Endothelial cell of umbilical vein (primary cell): ENCODE measurements around the gene TSFM. TPM values are rescaled to one million over a fixed set of nuclear protein-coding genes. Genes with fewer than 3 reads are reported as not detected.
A peak's percentile ranks its signal among the peaks of the same experiment; 100 is the strongest.

ENCODE experiments used
- BruUV-seq: library from RNA; stranded (reverse); fragments of 400-500 nt; replicated peaks from 2 replicates; lab custom pipeline; 2021; lab: Mats Ljungman, UMichigan
- CTCF ChIA-PET: fragments of 300-600, 350-600 bp; sonication (Branson Sonifier 250); formaldehyde crosslinking; loops from one replicate; lab custom pipeline; 2021; ENCODE audit warnings: antibody characterized with exemption, inconsistent platforms; lab: Charles Lee
- POLR2A ChIA-PET: fragments of 300-600, 350-600 bp; sonication (Branson Sonifier 250); formaldehyde crosslinking; loops from one replicate; lab custom pipeline; 2021; ENCODE audit warnings: antibody characterized with exemption, inconsistent platforms; lab: Charles Lee
- DNase-seq: peaks from one replicate; pipeline ENCODE4 v3.0.0-alpha.2; 2011; ENCODE audit warnings: low read depth, low spot score
- FAIRE-seq: peaks from 2 replicates; lab custom pipeline; 2011; peaks lifted over from hg19 to GRCh38; lab: Jason Lieb, UNC
- H2AFZ ChIP-seq: 2 replicates; pipeline ENCODE4 v1.6.0; 2012; ENCODE audit warnings: low read depth, low read length, control low read depth, inconsistent platforms
- H3K27ac ChIP-seq: 2 replicates; pipeline ENCODE4 v1.5.1; 2011; ENCODE audit warnings: low read depth, mild to moderate bottlenecking, control low read depth, low read length, moderate library complexity; ENCODE audit not compliant: insufficient read depth
- H3K27me3 ChIP-seq, 2 experiments: 2 replicates each; pipeline versions ENCODE4 v1.6.0 to v1.6.1; 2011; ENCODE audit warnings: low read length in 2 of 2, mixed read lengths in 1 of 2; ENCODE audit not compliant: control insufficient read depth in 2 of 2, insufficient read depth in 2 of 2
- H3K36me3 ChIP-seq, 2 experiments: 2 replicates in 1 of 2; 3 replicates in 1 of 2; pipeline ENCODE4 v1.5.1; 2011; ENCODE audit warnings: low read length in 2 of 2, mild to moderate bottlenecking in 1 of 2, moderate library complexity in 1 of 2; ENCODE audit not compliant: control insufficient read depth in 2 of 2, insufficient read depth in 2 of 2; ENCODE audit errors: extremely low read depth in 1 of 2
- H3K4me1 ChIP-seq: 3 replicates; pipeline ENCODE4 v1.5.1; 2011; ENCODE audit warnings: mild to moderate bottlenecking, low read length; ENCODE audit not compliant: control insufficient read depth, insufficient read depth; ENCODE audit errors: extremely low read depth
- H3K4me2 ChIP-seq: 2 replicates; pipeline ENCODE4 v1.6.1; 2011; ENCODE audit warnings: low read length, control low read depth, mixed read lengths; ENCODE audit not compliant: insufficient read depth
- H3K4me3 ChIP-seq, 3 experiments: fragments of 200-600 bp in 1 of 3; sonication (generic), shearing (Covaris generic) in 1 of 3; replicated peaks in 1 of 3; 2 replicates each; pipeline ENCODE4 v1.5.1; 2011 to 2016; ENCODE audit warnings: control low read depth in 3 of 3, low read length in 3 of 3, mild to moderate bottlenecking in 2 of 3, inconsistent platforms in 1 of 3, low read depth in 1 of 3, moderate library complexity in 1 of 3; ENCODE audit not compliant: insufficient read depth in 1 of 3
- H3K79me2 ChIP-seq: 2 replicates; pipeline ENCODE4 v1.6.0; 2012; ENCODE audit warnings: low read length, inconsistent platforms; ENCODE audit not compliant: control insufficient read depth, insufficient read depth
- H3K9ac ChIP-seq: replicated peaks from 2 replicates; pipeline ENCODE3; 2011; ENCODE audit warnings: low read length, control low read depth; ENCODE audit not compliant: insufficient read depth; ENCODE audit errors: extremely low read depth
- H3K9me1 ChIP-seq: replicated peaks from 3 replicates; pipeline ENCODE4 v1.6.0; 2011; ENCODE audit warnings: mild to moderate bottlenecking, low read length; ENCODE audit not compliant: control insufficient read depth, insufficient read depth; ENCODE audit errors: extremely low read depth
- H3K9me3 ChIP-seq: replicated peaks from 2 replicates; pipeline ENCODE4 v1.5.1; 2012; ENCODE audit warnings: low read length, inconsistent platforms; ENCODE audit not compliant: control insufficient read depth, insufficient read depth
- H4K20me1 ChIP-seq: replicated peaks from 2 replicates; pipeline ENCODE3; 2011; ENCODE audit warnings: mild to moderate bottlenecking, low read length; ENCODE audit not compliant: control insufficient read depth, insufficient read depth; ENCODE audit errors: extremely low read depth
- CTCF ChIP-seq, 2 donors: IDR thresholded peaks; 1 replicate in 1 of 2; 2 replicates in 1 of 2; pipeline ENCODE4 v1.5.1; 2011; ENCODE audit warnings: low read length in 2 of 2, mild to moderate bottlenecking in 2 of 2, moderate library complexity in 2 of 2, control low read depth in 1 of 2, inconsistent platforms in 1 of 2, low read depth in 1 of 2; ENCODE audit not compliant: insufficient read depth in 1 of 2; ENCODE audit errors: extremely low read depth in 1 of 2
- EZH2 ChIP-seq: IDR thresholded peaks from 2 replicates; pipeline ENCODE4 v1.6.1; 2012; ENCODE audit warnings: borderline replicate concordance, low read depth, mild to moderate bottlenecking, moderate library complexity, low read length, inconsistent platforms; ENCODE audit not compliant: severe bottlenecking
- FOS ChIP-seq: IDR thresholded peaks from 2 replicates; pipeline ENCODE4 v1.6.1; 2011; ENCODE audit warnings: mild to moderate bottlenecking, low read length, moderate library complexity, borderline replicate concordance; ENCODE audit not compliant: insufficient read depth
- GATA2 ChIP-seq: IDR thresholded peaks from 2 replicates; pipeline ENCODE4 v1.7.0; 2011; ENCODE audit warnings: low read depth, mild to moderate bottlenecking, moderate library complexity, mixed read lengths, low read length; ENCODE audit not compliant: insufficient read length, insufficient read depth
- JUN ChIP-seq: IDR thresholded peaks from 2 replicates; pipeline ENCODE4 v1.6.1; 2011; ENCODE audit warnings: borderline replicate concordance, low read depth; ENCODE audit not compliant: insufficient read length, insufficient read depth
- MAX ChIP-seq: IDR thresholded peaks from 2 replicates; pipeline ENCODE4 v1.6.1; 2011; ENCODE audit not compliant: insufficient read depth, insufficient read length
- MYC ChIP-seq: IDR thresholded peaks from one replicate; pipeline ENCODE4 v1.6.1; 2011; ENCODE audit warnings: mild to moderate bottlenecking, low read depth, low read length
- POLR2A ChIP-seq: IDR thresholded peaks from 2 replicates; pipeline ENCODE4 v1.6.1; 2012; ENCODE audit warnings: low read depth, mild to moderate bottlenecking, control low read depth, low read length
- POLR2AphosphoS5 ChIP-seq: IDR thresholded peaks from 2 replicates; pipeline ENCODE4 v1.6.1; 2012; ENCODE audit warnings: low read depth, mild to moderate bottlenecking, control low read depth, low read length, moderate library complexity; ENCODE audit not compliant: insufficient read depth
- dilution Hi-C: fragments of 300-500 bp; cut with MboI; formaldehyde crosslinking; loops from one replicate; pipeline ENCODE4 v1.15.0; 2019; ENCODE audit warnings: low sequenced_read_pairs; ENCODE audit not compliant: extremely low pct_ligation_motif_present
- intact Hi-C: fragments of 100-400 bp; cut with micrococcal nuclease; formaldehyde crosslinking; loops from one replicate; pipeline ENCODE4 v1.10.0; 2022
- polyA plus RNA-seq, 4 experiments: library from polyadenylated mRNA; depleted of rRNA in 3 of 4; stranded (reverse) in 3 of 4; unstranded in 1 of 4; fragments of >200 nt; gene quantifications; 2 replicates each; pipeline versions ENCODE4 v1.2.1 to v1.2.3, GENCODE V29; 2011 to 2012; ENCODE audit warnings: missing spikeins in 1 of 4
- total RNA-seq: library from RNA; stranded (reverse); gene quantifications from 2 replicates; pipeline ENCODE4 v1.2.3, GENCODE V29; 2021

The TSFM gene
- total and polyA plus RNA-seq, 2 donors (not counting 3 experiments of a cell fraction or from before 2014, with no cell fraction given) = 16.5 to 41.8 TPM

DNA sequence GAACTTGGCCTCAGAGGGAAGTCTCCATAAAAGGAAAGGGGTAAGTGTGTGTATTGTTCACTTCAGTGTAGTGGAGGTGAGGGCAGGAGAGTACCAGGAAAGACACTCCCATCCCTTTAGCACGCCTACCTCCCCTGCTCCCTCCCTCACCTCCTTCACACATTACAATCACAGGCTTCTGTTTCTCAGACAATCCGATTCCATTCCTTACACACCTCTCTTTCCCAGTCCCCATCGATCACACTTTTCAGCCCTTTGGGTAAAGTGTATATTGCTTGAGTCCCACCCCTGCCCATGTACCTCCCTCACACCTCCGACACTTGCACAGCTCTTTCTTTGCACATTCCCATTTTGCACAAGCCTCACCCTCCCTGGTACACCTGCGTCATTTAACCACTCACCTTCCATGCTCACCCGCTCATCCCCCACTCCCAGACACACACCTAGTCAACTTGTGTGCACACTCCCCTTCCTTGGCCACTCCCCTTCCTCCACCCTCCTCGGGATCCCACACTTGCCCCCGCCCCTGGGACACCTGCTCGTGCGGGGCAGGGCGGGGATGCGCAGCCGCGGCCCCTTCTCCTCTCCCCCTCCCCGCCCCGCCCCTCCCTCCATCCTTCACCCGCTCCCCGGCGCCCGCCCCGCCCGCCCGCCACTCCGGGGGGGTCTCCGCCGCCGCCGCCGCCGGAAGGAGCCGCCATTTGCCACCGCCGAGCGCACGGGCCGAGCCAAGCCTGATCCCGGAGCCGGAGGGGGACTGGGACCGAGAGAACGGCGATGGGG is 28.0 kb upstream of the TSFM start, which contains the start of gene MARCHF9:
TSS of gene MARCHF9 (plus strand) at position 693 of the 783 bp plus-strand sequence. CDS start 426 bp downstream, outside the sequence.
- no TSS peak for BruUV-seq
- peak within 1 kb of the TSS in 1 of 3 experiments; percentile 57 for H3K4me3 ChIP-seq
- H3K79me2 ChIP-seq = peaks cover 19% of the 10 kb centered on the region
- peaks cover 25 to 33% of the 10 kb centered on the region in 2 experiments for H3K27me3 ChIP-seq
- no peak within 1 kb of the TSS for H3K9ac ChIP-seq
- H3K36me3 ChIP-seq = peaks cover 0 to 8% of the 10 kb centered on the region in 2 experiments
- dilution Hi-C loops (no loop called here), intact Hi-C loops (no loop called here)
- no peak for DNase-seq
- H3K9me1 ChIP-seq = no peaks in the 10 kb centered on the region
- TF ChIP-seq MAX (no peak), GATA2 (no peak), MYC (no peak), FOS (no peak), CTCF (IDR thresholded peaks at IDR 0.05; ENCODE audit: extremely low read depth in 1 of 2, insufficient read depth in 1 of 2, low read depth in 1 of 2, low read length in 2 of 2) (no peak), POLR2AphosphoS5 (no peak), EZH2 (no peak), POLR2A (no peak), JUN (no peak)
- H3K9me3 ChIP-seq = no peaks in the 10 kb centered on the region
- CTCF ChIA-PET = interaction anchor here (2.5 to 2.6 kb wide), 2 partner anchors 11 to 18 kb away, joined by 17 to 48 read pairs; partner anchors contain the start of genes CYP27B1, EEF1AKMT3 and METTL1
- POLR2A ChIA-PET = no interaction called here
- peak within 1 kb of the TSS; percentile 7 for H3K4me2 ChIP-seq
- H4K20me1 ChIP-seq = no peaks in the 10 kb centered on the region
- peaks cover 17% of the 10 kb centered on the region for H3K4me1 ChIP-seq
- no peak for FAIRE-seq
- no peak within 1 kb of the TSS for H3K27ac ChIP-seq
- no peak within 1 kb of the TSS for H2AFZ ChIP-seq
